Urinary bladder (tissue), 4 donors: ENCODE results near the gene SULT1A3. TPM values are rescaled to one million over a fixed set of nuclear protein-coding genes. Genes with fewer than 3 reads are reported as not detected.
"Not testable (repeated sequence)": the region's sequence is repeated elsewhere in the genome, so short reads cannot be mapped to it uniquely, and the experiment has no call there.

Source experiments
- DNase-seq: peaks from one replicate; pipeline ENCODE4 v3.0.0-alpha.2; 2015; ENCODE audit errors: extremely low spot score
- H3K27ac ChIP-seq: one replicate; pipeline ENCODE4 v1.5.1; 2013; ENCODE audit warnings: low read depth, mild to moderate bottlenecking, moderate library complexity
- H3K36me3 ChIP-seq: one replicate; pipeline ENCODE4 v1.6.1; 2013; ENCODE audit warnings: mild to moderate bottlenecking, moderate library complexity; ENCODE audit not compliant: insufficient read depth
- H3K4me1 ChIP-seq: one replicate; pipeline ENCODE4 v1.6.1; 2013; ENCODE audit warnings: mild to moderate bottlenecking, moderate library complexity; ENCODE audit not compliant: insufficient read depth
- H3K4me3 ChIP-seq: one replicate; pipeline ENCODE4 v1.5.1; 2013; ENCODE audit warnings: low read depth, low read length
- WGBS: extraction: QIAGEN DNeasy Blood & Tissue Kit; methylation state at CpG from one replicate; pipeline ENCODE4 v1.1.7; 2013; 5-methylcytosine and 5-hydroxymethylcytosine counted together
- polyA plus RNA-seq: library from polyadenylated mRNA; stranded (reverse); fragments of 200-250 nt; gene quantifications from one replicate; pipeline ENCODE4 v1.2.3, GENCODE V29; 2013
- total RNA-seq: library from RNA; depleted of rRNA; stranded (reverse); fragments of >200 nt; gene quantifications from one replicate; pipeline ENCODE4 v1.2.3, GENCODE V29; 2014
- donor health status: healthy with polysubstance abuse.
- donor health status: healthy.

The SULT1A3 gene
- total RNA-seq = 3.2 TPM
- polyA plus RNA-seq = 7.5 TPM

- H3K27ac ChIP-seq, DNase-seq, H3K4me1 ChIP-seq, H3K36me3 ChIP-seq, H3K4me3 ChIP-seq: not testable (repeated sequence)
- no CpG with 5 or more reads among the region's 3 CpGs for WGBS
These were observed at the start of gene SULT1A3 for GRCh38 chr16:30199049-30199448. Gene SULT1A3, plus strand, starts transcription at chr16:30199255. Its CDS starts 1,474 bp downstream, at chr16:30200729.

GRCh38 chr16:30151091-30151490 lies 48.0 kb upstream of the SULT1A3 start:
- 87% methylated on average over 7 of the region's 7 CpGs for WGBS
- no peak overlapping the region for H3K4me3 ChIP-seq
- no peak overlapping the region for H3K27ac ChIP-seq
- no peak for DNase-seq
- H3K4me1 ChIP-seq = no peaks in the 10 kb centered on the region
- H3K36me3 ChIP-seq = no peaks in the 10 kb centered on the region

DNA sequence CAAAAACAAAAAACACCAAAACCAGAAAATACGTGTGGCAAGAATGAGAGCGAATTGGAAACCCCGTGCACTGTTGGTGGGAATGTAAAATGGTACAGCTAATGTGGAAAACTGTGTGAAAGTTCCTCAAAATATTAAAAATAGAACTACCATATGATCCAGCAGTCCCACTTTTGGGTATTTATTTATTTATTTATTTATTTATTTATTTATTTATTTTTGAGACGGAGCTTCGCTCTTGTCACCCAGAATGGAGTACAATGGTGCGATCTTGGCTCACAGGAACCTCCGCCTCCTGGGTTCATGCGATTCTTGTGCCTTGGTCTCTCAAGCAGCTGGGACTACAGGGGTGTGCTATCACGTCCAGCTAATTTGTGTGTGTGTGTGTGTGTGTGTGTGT lies 46.5 kb upstream of the SULT1A3 start:
- no peaks in the 10 kb centered on the region for H3K36me3 ChIP-seq
- H3K27ac ChIP-seq = no peak overlapping the region
- WGBS = 96% methylated on average over 9 of the region's 9 CpGs
- H3K4me3 ChIP-seq = no peak overlapping the region
- no peak for DNase-seq
- H3K4me1 ChIP-seq = no peaks in the 10 kb centered on the region

DNA sequence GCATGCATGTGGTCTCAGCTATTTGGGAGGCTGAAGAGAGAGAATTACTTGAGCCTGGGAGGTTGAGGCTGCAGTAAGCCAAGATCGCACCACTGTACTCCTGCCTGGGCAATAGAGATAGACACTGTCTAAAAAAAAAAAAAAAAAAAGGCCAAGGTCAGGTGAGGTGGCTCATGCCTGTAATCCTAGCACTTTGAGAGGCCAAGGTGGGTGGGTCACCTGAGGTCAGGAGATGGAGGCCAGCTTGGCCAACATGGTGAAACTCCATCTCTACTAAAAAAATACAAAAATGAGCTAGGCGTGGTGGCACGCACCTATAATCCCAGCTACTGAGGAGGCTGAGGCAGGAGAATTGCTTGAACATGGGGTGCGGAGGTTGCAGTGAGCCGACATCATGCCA lies 43.9 kb upstream of the SULT1A3 start:
- no peaks in the 10 kb centered on the region for H3K36me3 ChIP-seq
- WGBS = 99% methylated on average over 5 of the region's 5 CpGs
- no peak for DNase-seq
- H3K27ac ChIP-seq = no peak overlapping the region
- no peak overlapping the region for H3K4me3 ChIP-seq
- H3K4me1 ChIP-seq = no peaks in the 10 kb centered on the region

DNA sequence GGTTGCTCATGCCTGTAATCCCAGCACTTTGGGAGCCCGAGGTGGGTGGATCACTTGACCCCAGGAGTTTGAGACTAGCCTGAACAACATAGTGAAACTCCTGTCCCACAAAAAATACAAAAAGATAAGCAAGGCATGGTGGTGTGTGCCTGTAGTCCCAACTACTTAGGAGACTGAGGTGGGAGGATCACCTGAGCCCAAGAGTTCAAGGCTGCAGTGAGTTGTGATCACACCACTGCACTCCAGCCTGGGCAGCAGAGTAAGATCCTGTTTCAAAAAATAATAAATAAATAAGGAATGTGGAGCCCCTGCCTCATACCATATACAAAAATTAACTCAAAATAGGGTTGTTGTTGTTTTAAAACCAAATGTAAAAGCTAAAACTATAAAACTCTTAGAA lies 41.8 kb upstream of the SULT1A3 start:
- Histone ChIP-seq H3K36me3 (no peaks in the 10 kb centered on the region), H3K4me3 (no peak overlapping the region), H3K27ac (no peak overlapping the region), H3K4me1 (no peaks in the 10 kb centered on the region)
- no peak for DNase-seq
- 74% methylated on average over 1 of the region's 1 CpG for WGBS

- no peaks in the 10 kb centered on the region for H3K36me3 ChIP-seq
- WGBS = 85% methylated on average over 3 of the region's 3 CpGs
- DNase-seq = no peak
- no peak overlapping the region for H3K27ac ChIP-seq
- no peaks in the 10 kb centered on the region for H3K4me1 ChIP-seq
- H3K4me3 ChIP-seq = no peak overlapping the region
These were observed 35.5 kb upstream of the SULT1A3 start for GRCh38 chr16:30163538-30163937.

GRCh38 chr16:30166202-30166902 lies 32.7 kb upstream of the SULT1A3 start:
- 85% methylated on average over 11 of the region's 11 CpGs for WGBS
- DNase-seq = no peak
- H3K4me3 ChIP-seq = no peak overlapping the region
- H3K36me3 ChIP-seq = no peaks in the 10 kb centered on the region
- no peak overlapping the region for H3K27ac ChIP-seq
- H3K4me1 ChIP-seq = no peaks in the 10 kb centered on the region

- DNase-seq, H3K36me3 ChIP-seq: not testable (repeated sequence)
- WGBS = 72% methylated on average over 14 of the region's 29 CpGs
These were observed 30.3 kb upstream of the SULT1A3 start for GRCh38 chr16:30168746-30169145.

GRCh38 chr16:30169416-30169815 lies 29.6 kb upstream of the SULT1A3 start:
- not testable (repeated sequence) for H3K27ac ChIP-seq, H3K4me1 ChIP-seq, H3K36me3 ChIP-seq, DNase-seq, H3K4me3 ChIP-seq
- 90% methylated on average over 38 of the region's 38 CpGs for WGBS

More at GRCh38 chr16:30168746-30169145, 30.3 kb upstream of the SULT1A3 start:
- not testable (repeated sequence) for H3K27ac ChIP-seq, H3K4me3 ChIP-seq, H3K4me1 ChIP-seq

GRCh38 chr16:30170145-30170544 lies 28.9 kb upstream of the SULT1A3 start:
- not testable (repeated sequence) for H3K4me1 ChIP-seq, H3K4me3 ChIP-seq, H3K27ac ChIP-seq, DNase-seq, H3K36me3 ChIP-seq
- 88% methylated on average over 16 of the region's 31 CpGs for WGBS

DNA sequence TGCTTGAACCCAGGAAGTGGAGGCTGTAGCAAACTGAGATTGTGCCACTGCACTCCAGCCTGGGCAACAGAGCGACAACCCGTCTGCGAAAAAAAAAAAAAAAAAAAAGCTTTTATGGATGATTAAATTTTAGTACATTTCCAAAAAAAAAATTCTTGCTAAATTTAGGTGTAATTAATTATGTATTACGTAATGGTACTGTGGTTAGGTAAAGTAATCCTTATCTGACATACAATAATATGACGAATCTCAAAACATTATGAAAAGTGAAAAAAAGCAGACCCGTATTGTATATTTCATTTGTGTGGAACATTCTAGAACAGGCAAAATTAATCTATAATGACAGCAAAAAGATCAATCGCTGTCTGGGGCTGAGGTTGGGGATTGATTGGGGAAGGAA lies 26.0 kb upstream of the SULT1A3 start:
- 85% methylated on average over 7 of the region's 7 CpGs for WGBS
- DNase-seq = no peak
- Histone ChIP-seq H3K4me3 (no peak overlapping the region), H3K36me3 (no peaks in the 10 kb centered on the region), H3K27ac (no peak overlapping the region), H3K4me1 (no peaks in the 10 kb centered on the region)

DNA sequence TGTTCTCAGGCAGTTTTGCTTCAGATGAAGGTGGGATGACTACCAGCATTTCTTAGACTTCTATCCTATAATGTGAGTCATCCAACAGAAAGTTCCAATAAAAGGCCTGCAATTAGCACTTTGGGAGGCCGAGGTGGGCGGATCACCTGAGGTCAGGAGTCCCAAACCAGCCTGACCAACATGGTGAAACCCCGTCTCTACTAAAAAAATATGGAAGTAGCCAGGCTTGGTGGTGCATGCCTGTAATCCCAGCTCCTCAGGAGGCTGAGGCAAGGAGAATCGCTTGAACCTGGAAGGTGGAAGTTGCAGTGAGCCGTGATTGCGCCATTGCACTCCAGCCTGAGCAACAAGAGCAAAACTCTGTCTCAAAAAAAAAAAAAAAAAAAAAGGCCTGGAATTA lies 22.2 kb upstream of the SULT1A3 start:
- not testable (repeated sequence) for DNase-seq, H3K36me3 ChIP-seq, H3K27ac ChIP-seq, H3K4me3 ChIP-seq, H3K4me1 ChIP-seq
- WGBS = 82% methylated on average over 6 of the region's 6 CpGs

DNA sequence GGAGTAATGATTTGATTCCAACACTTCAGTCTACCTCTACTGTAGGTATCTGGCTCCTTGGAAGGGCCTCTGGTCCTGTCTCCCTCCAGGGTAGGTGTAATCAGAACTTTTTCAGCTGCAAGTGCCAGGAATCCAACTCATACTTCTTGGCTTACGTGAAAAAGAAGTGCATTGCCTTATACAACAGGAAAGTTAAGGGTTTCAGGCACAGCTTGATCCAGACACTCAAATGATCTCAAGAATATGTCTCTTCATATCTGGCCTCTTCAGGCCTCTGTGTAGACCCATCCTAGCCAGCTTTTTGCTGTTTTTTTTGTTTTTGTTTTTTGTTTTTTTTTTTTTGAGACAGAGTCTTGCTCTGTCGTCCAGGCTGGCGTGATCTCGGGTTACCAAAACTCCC lies 19.9 kb upstream of the SULT1A3 start:
- DNase-seq = no peak
- Histone ChIP-seq H3K4me3 (no peak overlapping the region), H3K36me3 (no peaks in the 10 kb centered on the region), H3K4me1 (peaks cover 2% of the 10 kb centered on the region), H3K27ac (no peak overlapping the region)
- 88% methylated on average over 4 of the region's 4 CpGs for WGBS

GRCh38 chr16:30179931-30180330 lies 19.1 kb upstream of the SULT1A3 start:
- no peaks in the 10 kb centered on the region for H3K36me3 ChIP-seq
- H3K4me1 ChIP-seq = peaks cover 2% of the 10 kb centered on the region
- no peak overlapping the region for H3K27ac ChIP-seq
- 94% methylated on average over 9 of the region's 9 CpGs for WGBS
- no peak overlapping the region for H3K4me3 ChIP-seq
- no peak for DNase-seq

- Histone ChIP-seq H3K4me3 (no peak overlapping the region), H3K27ac (no peak overlapping the region), H3K4me1 (peaks cover 2% of the 10 kb centered on the region), H3K36me3 (no peaks in the 10 kb centered on the region)
- WGBS = 77% methylated on average over 3 of the region's 3 CpGs
- no peak for DNase-seq
These were observed 18.3 kb upstream of the SULT1A3 start for GRCh38 chr16:30180741-30181140.
